Hepatocyte (in vitro differentiated cells): ENCODE measurements around the gene KIAA1217. TPM values are rescaled to one million over a fixed set of nuclear protein-coding genes. Genes with fewer than 3 reads are reported as not detected.

ENCODE experiments used
- DNase-seq: peaks from one replicate; pipeline ENCODE4 v3.0.0-alpha.2; 2016; ENCODE audit warnings: low spot score
- H2AFZ ChIP-seq: fragments of 200-600 bp; sonication (generic); 2 replicates; pipeline ENCODE4 v1.6.0; 2016; ENCODE audit warnings: antibody characterized with exemption, mild to moderate bottlenecking
- H3K27ac ChIP-seq: fragments of 200-600 bp; sonication (generic); 2 replicates; pipeline ENCODE4 v1.5.1; 2016; ENCODE audit warnings: mild to moderate bottlenecking
- H3K27me3 ChIP-seq: fragments of 200-600 bp; sonication (generic); 2 replicates; pipeline ENCODE4 v1.6.1; 2016
- H3K36me3 ChIP-seq: fragments of 200-600 bp; sonication (generic); replicated peaks from 2 replicates; pipeline ENCODE4 v1.5.1; 2016; ENCODE audit warnings: low read depth; ENCODE audit not compliant: insufficient read depth
- H3K4me1 ChIP-seq: fragments of 200-600 bp; sonication (generic); 2 replicates; pipeline ENCODE4 v1.5.1; 2016; ENCODE audit warnings: mild to moderate bottlenecking, moderate library complexity; ENCODE audit not compliant: insufficient read depth
- H3K4me2 ChIP-seq: fragments of 200-600 bp; sonication (generic); 2 replicates; pipeline ENCODE4 v1.6.0; 2016
- H3K4me3 ChIP-seq: fragments of 200-600 bp; sonication (generic); 2 replicates; pipeline ENCODE4 v1.5.1; 2016; ENCODE audit warnings: mild to moderate bottlenecking
- H3K79me2 ChIP-seq: fragments of 200-600 bp; sonication (generic); 2 replicates; pipeline ENCODE4 v1.6.0; 2017; ENCODE audit warnings: mild to moderate bottlenecking
- H3K9me2 ChIP-seq: fragments of 200-600 bp; sonication (generic); replicated peaks from 2 replicates; pipeline ENCODE4 v1.6.0; 2017; ENCODE audit warnings: mild to moderate bottlenecking; ENCODE audit not compliant: insufficient read depth
- H3K9me3 ChIP-seq: fragments of 200-600 bp; sonication (generic); 2 replicates; pipeline ENCODE4 v1.5.1; 2016; ENCODE audit warnings: low read depth, mild to moderate bottlenecking
- H4K20me1 ChIP-seq: fragments of 200-600 bp; sonication (generic); 2 replicates; pipeline ENCODE4 v1.6.0; 2016; ENCODE audit warnings: mild to moderate bottlenecking; ENCODE audit not compliant: insufficient read depth, poor library complexity, severe bottlenecking
- CTCF ChIP-seq: fragments of 200-600 bp; sonication (generic); IDR thresholded peaks from 2 replicates; pipeline ENCODE4 v1.5.1; 2016; ENCODE audit warnings: antibody characterized with exemption, mild to moderate bottlenecking; ENCODE audit not compliant: poor library complexity
- EZH2 ChIP-seq: fragments of 200-600 bp; sonication (generic); IDR thresholded peaks from 2 replicates; pipeline ENCODE4 v1.6.1; 2016; ENCODE audit warnings: antibody characterized with exemption, mild to moderate bottlenecking, borderline replicate concordance
- EZH2phosphoT487 ChIP-seq: fragments of 200-600 bp; sonication (generic); IDR thresholded peaks from one replicate; pipeline ENCODE4 v1.6.1; 2018; ENCODE audit warnings: antibody characterized with exemption, mild to moderate bottlenecking, low read depth, moderate library complexity; ENCODE audit not compliant: unreplicated experiment, severe bottlenecking
- WGBS: methylation state at CpG from one replicate; pipeline ENCODE4 v1.1.6; 2016; ENCODE audit warnings: low lambda C conversion rate; ENCODE audit errors: missing lambda C conversion rate; 5-methylcytosine and 5-hydroxymethylcytosine counted together
- polyA plus RNA-seq: library from polyadenylated mRNA; unstranded; fragments of >200 nt; fragmentation: Nextera tagmentation; extraction: Ambion mirVana; gene quantifications from 2 replicates; pipeline ENCODE4 v1.2.1, GENCODE V29; 2016
- total RNA-seq: library from RNA; depleted of rRNA; stranded (reverse); fragments of >200 nt; gene quantifications from 2 replicates; pipeline ENCODE4 v1.2.3, GENCODE V29; 2014

KIAA1217 gene
- total and polyA plus RNA-seq, 2 experiments from 2014 or later = 31.6 to 33.2 TPM

- no peak for DNase-seq
- peaks cover 11% of the 10 kb centered on the region for H3K36me3 ChIP-seq
- H3K4me2 ChIP-seq = no peak overlapping the region
- no peaks in the 10 kb centered on the region for H3K9me2 ChIP-seq
- H3K4me1 ChIP-seq = peaks cover 6% of the 10 kb centered on the region
- WGBS = 75% methylated on average over 11 of the region's 11 CpGs
- H2AFZ ChIP-seq = no peak overlapping the region
- H4K20me1 ChIP-seq = no peaks in the 10 kb centered on the region
- no peak overlapping the region for H3K4me3 ChIP-seq
- no peaks in the 10 kb centered on the region for H3K9me3 ChIP-seq
- TF ChIP-seq EZH2phosphoT487 = no peak
- no peak for TF ChIP-seq EZH2
- TF ChIP-seq CTCF = no peak
- H3K79me2 ChIP-seq = no peaks in the 10 kb centered on the region
- peak overlapping the region; percentile 76 for H3K27ac ChIP-seq
- H3K27me3 ChIP-seq = no peaks in the 10 kb centered on the region
Observed at GRCh38 chr10:24536636-24537035, 327.7 kb downstream of the KIAA1217 start.

GRCh38 chr10:24541239-24541753 lies 332.4 kb downstream of the KIAA1217 start:
- DNase-seq = peak; percentile 57
- H4K20me1 ChIP-seq = no peaks in the 10 kb centered on the region

GRCh38 chr10:24542314-24543270 lies 333.7 kb downstream of the KIAA1217 start:
- H3K4me3 ChIP-seq = no peak overlapping the region
- H3K27ac ChIP-seq = peak overlapping the region; percentile 69
- no peaks in the 10 kb centered on the region for H3K9me2 ChIP-seq
- H4K20me1 ChIP-seq = no peaks in the 10 kb centered on the region
- no peak overlapping the region for H2AFZ ChIP-seq
- no peaks in the 10 kb centered on the region for H3K4me1 ChIP-seq
- no peaks in the 10 kb centered on the region for H3K27me3 ChIP-seq
- H3K9me3 ChIP-seq = no peaks in the 10 kb centered on the region
- DNase-seq = no peak
- no peak overlapping the region for H3K4me2 ChIP-seq
- H3K79me2 ChIP-seq = no peaks in the 10 kb centered on the region
- TF ChIP-seq CTCF (no peak), EZH2phosphoT487 (no peak), EZH2 (no peak)
- H3K36me3 ChIP-seq = peaks cover 2% of the 10 kb centered on the region
- 90% methylated on average over 14 of the region's 14 CpGs for WGBS

More at GRCh38 chr10:24541239-24541753, 332.4 kb downstream of the KIAA1217 start:
- no peak overlapping the region for H3K4me3 ChIP-seq
- H3K36me3 ChIP-seq = peaks cover 2% of the 10 kb centered on the region
- H3K9me2 ChIP-seq = no peaks in the 10 kb centered on the region
- H3K4me1 ChIP-seq = peaks cover 6% of the 10 kb centered on the region
- TF ChIP-seq CTCF = no peak
- TF ChIP-seq EZH2 = no peak
- no peak for TF ChIP-seq EZH2phosphoT487
- H3K79me2 ChIP-seq = no peaks in the 10 kb centered on the region
- H3K27me3 ChIP-seq = no peaks in the 10 kb centered on the region
- no peak overlapping the region for H3K4me2 ChIP-seq
- H3K27ac ChIP-seq = peak overlapping the region; percentile 69
- no peaks in the 10 kb centered on the region for H3K9me3 ChIP-seq
- WGBS = 76% methylated on average over 9 of the region's 9 CpGs
- no peak overlapping the region for H2AFZ ChIP-seq
